Gastroesophageal sphincter (tissue), 4 donors: ENCODE results near the gene TEKT1. TPM values are rescaled to one million over a fixed set of nuclear protein-coding genes. Genes with fewer than 3 reads are reported as not detected.
"Not testable (repeated sequence)": the region's sequence is repeated elsewhere in the genome, so short reads cannot be mapped to it uniquely, and the experiment has no call there.

ENCODE experiments used
- ATAC-seq: fragments of 150-250 bp; one replicate; pipeline ENCODE4 v1.9.1; 2016; ENCODE audit warnings: mild to moderate bottlenecking, moderate library complexity
- H3K27ac ChIP-seq, 4 donors: fragments of 200-600 bp; sonication (generic) in 3 of 4; 1 replicate in 3 of 4; 2 replicates in 1 of 4; pipeline ENCODE4 v1.5.1; 2016 to 2019
- H3K27me3 ChIP-seq: fragments of 200-600 bp; sonication (generic); one replicate; pipeline ENCODE4 v1.5.1; 2019
- H3K36me3 ChIP-seq, 2 donors: fragments of 200-600 bp; sonication (generic); one replicate each; pipeline ENCODE4 v1.5.1; 2019; ENCODE audit warnings: control low read depth in 1 of 2
- H3K4me1 ChIP-seq, 3 donors: fragments of 200-600 bp; sonication (generic); 1 replicate in 2 of 3; 2 replicates in 1 of 3; pipeline ENCODE4 v1.5.1; 2016 to 2019; ENCODE audit warnings: control low read depth in 2 of 3
- H3K4me3 ChIP-seq, 2 donors: fragments of 200-600 bp; sonication (generic); one replicate each; pipeline ENCODE4 v1.5.1; 2019; ENCODE audit warnings: mild to moderate bottlenecking in 1 of 2, moderate library complexity in 1 of 2
- H3K9me3 ChIP-seq, 3 donors: fragments of 200-600 bp; sonication (generic); one replicate each; pipeline ENCODE4 v1.5.1; 2017 to 2019; ENCODE audit warnings: control low read depth in 2 of 3
- CTCF ChIP-seq, 4 experiments: fragments of 200-600 bp in 2 of 4; fragments of 450-650 bp in 2 of 4; sonication (generic) in 1 of 4; IDR thresholded peaks; one replicate each; pipeline ENCODE4 v1.5.1; 2017 to 2019; ENCODE audit warnings: antibody characterized with exemption in 4 of 4, mild to moderate bottlenecking in 2 of 4, moderate library complexity in 2 of 4
- EP300 ChIP-seq: sonication (generic); formaldehyde crosslinking; IDR thresholded peaks from one replicate; pipeline ENCODE4 v1.6.1; 2017; ENCODE audit warnings: antibody characterized with exemption, mild to moderate bottlenecking
- POLR2A ChIP-seq, 2 donors: fragments of 450-650 bp; IDR thresholded peaks; one replicate each; pipeline ENCODE4 v1.6.1; 2017; ENCODE audit warnings: antibody characterized with exemption in 2 of 2, mild to moderate bottlenecking in 2 of 2, moderate library complexity in 1 of 2
- POLR2AphosphoS5 ChIP-seq: sonication (generic); formaldehyde crosslinking; IDR thresholded peaks from one replicate; pipeline ENCODE4 v1.6.1; 2017; ENCODE audit warnings: antibody characterized with exemption
- WGBS, 2 donors: methylation state at CpG; one replicate each; pipeline ENCODE4 v1.1.5; 2018; ENCODE audit warnings: low coverage in 1 of 2; 5-methylcytosine and 5-hydroxymethylcytosine counted together
- total RNA-seq, 4 donors: library from RNA; depleted of rRNA; stranded (reverse); fragments of >200 nt; gene quantifications; one replicate each; pipeline ENCODE4 v1.1.0, GENCODE V29; 2016

The TEKT1 gene
- total RNA-seq, 4 donors from 2014 or later: 0.27 TPM; not detected in 3

DNA sequence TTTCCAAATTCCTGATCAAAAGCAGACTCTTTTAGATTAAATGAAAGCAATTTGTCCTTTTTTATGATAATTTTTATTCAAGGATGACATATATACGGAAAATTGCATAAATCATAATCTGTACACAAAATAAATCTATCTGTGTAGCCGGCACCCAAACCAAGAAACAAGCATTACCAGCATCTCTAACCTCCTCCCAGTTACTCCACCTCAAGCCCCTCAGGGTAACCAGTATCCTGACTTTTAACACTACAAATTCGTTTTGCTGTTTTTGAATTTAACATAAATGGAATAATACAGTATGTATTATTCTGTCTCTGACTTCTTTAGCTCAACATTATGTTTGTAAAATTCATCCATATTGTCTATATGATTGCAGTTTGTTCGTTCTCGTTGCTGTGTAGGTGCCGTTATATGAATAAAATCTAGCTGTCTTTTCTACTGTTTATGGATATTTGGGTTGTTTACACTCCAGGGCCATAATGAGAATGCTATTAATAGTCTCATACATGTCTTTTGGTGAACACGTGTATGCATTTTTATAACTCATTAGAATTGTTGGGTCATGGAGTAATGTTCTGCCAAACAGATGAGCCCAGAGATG lies 1.0 kb downstream of the TEKT1 start:
- TF ChIP-seq CTCF (IDR thresholded peaks at IDR 0.05) (no peak), POLR2AphosphoS5 (no peak), POLR2A (IDR thresholded peaks at IDR 0.05) (no peak), EP300 (no peak)
- WGBS, 2 donors: 55 to 61% methylated on average over 7 of the region's 7 CpGs
- Histone ChIP-seq H3K4me1 (peaks cover 0 to 11% (median 0%) of the 10 kb centered on the region in 3 donors), H3K27ac (no peak overlapping the region), H3K9me3 (no peaks in the 10 kb centered on the region), H3K36me3 (no peaks in the 10 kb centered on the region), H3K27me3 (peaks cover 69% of the 10 kb centered on the region), H3K4me3 (no peak overlapping the region)
- no peak for ATAC-seq

GRCh38 chr17:6823011-6823442 lies 8.5 kb downstream of the TEKT1 start:
- H3K27ac ChIP-seq: no peak overlapping the region
- TF ChIP-seq EP300 (no peak), CTCF (IDR thresholded peaks at IDR 0.05) (no peak), POLR2AphosphoS5 (no peak), POLR2A (IDR thresholded peaks at IDR 0.05) (no peak)
- no peak for ATAC-seq
- no peaks in the 10 kb centered on the region for H3K4me1 ChIP-seq
- H3K27me3 ChIP-seq: peaks cover 22% of the 10 kb centered on the region
- H3K9me3 ChIP-seq: peaks cover 0 to 13% (median 0%) of the 10 kb centered on the region in 3 donors
- no peak overlapping the region for H3K4me3 ChIP-seq
- no peaks in the 10 kb centered on the region for H3K36me3 ChIP-seq

GRCh38 chr17:6818938-6819337 lies 12.6 kb downstream of the TEKT1 start:
- Histone ChIP-seq H3K9me3 (peaks cover 0 to 13% (median 0%) of the 10 kb centered on the region in 3 donors), H3K4me1 (no peaks in the 10 kb centered on the region), H3K36me3 (no peaks in the 10 kb centered on the region), H3K27me3 (peaks cover 36% of the 10 kb centered on the region), H3K4me3 (no peak overlapping the region), H3K27ac (no peak overlapping the region)
- ATAC-seq: no peak
- 80 to 86% methylated on average over 1 to 3 of the region's 3 CpGs for WGBS, 2 donors
- TF ChIP-seq CTCF (IDR thresholded peaks at IDR 0.05): no peak
- TF ChIP-seq EP300: no peak
- no peak for TF ChIP-seq POLR2A (IDR thresholded peaks at IDR 0.05)
- TF ChIP-seq POLR2AphosphoS5: no peak

DNA sequence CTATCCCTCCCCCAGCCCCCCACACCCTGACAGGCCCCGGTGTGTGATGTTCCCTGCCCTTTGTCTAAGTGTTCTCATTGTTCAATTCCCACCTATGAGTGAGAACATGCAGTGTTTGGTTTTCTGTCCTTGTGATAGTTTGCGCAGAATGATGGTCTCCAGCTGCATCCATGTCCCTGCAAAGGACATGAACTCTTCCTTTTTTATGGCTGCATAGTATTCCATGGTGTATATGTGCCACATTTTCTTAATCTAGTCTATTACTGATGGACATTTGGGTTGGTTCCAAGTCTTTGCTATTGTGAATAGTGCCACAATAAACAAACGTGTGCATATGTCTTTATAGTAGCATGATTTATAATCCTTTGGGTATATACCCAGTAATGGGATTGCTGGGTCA lies 15.2 kb downstream of the TEKT1 start:
- not testable (repeated sequence) for ATAC-seq, H3K4me1 ChIP-seq, H3K36me3 ChIP-seq, H3K4me3 ChIP-seq, H3K27ac ChIP-seq
- H3K9me3 ChIP-seq: peaks cover 0 to 13% (median 0%) of the 10 kb centered on the region in 3 donors
- WGBS, 2 donors: 79 to 82% methylated on average over 2 to 3 of the region's 3 CpGs
- H3K27me3 ChIP-seq: peaks cover 57% of the 10 kb centered on the region

DNA sequence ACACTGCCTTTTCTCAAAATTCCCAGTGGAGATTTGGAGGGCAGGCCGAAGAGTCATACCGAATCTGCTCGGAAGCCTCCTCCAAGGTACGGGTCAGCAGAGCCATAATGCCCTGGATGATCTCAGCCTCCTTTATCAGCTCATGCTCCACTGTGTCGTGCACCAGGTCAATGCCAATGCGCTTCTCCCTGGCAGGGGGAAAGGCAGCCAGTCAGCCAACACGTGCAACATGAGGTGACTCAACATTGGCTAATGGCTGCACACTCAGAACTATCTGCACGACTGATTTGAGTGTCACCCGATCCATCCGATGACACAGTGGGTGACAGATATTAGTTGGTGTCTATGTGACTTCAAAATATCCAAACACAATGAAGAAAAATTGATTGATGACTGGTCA lies 15.8 kb downstream of the TEKT1 start:
- no peak for ATAC-seq
- Histone ChIP-seq H3K9me3 (peaks cover 0 to 8% (median 0%) of the 10 kb centered on the region in 3 donors), H3K4me1 (no peaks in the 10 kb centered on the region), H3K36me3 (no peaks in the 10 kb centered on the region), H3K27me3 (peaks cover 59% of the 10 kb centered on the region), H3K27ac (no peak overlapping the region), H3K4me3 (no peak overlapping the region)
- TF ChIP-seq POLR2AphosphoS5 (no peak), EP300 (no peak), POLR2A (IDR thresholded peaks at IDR 0.05) (no peak), CTCF (IDR thresholded peaks at IDR 0.05) (no peak)
- WGBS, 2 donors: 76 to 90% methylated on average over 4 to 8 of the region's 10 CpGs
